Measurements from ENCODE around the gene TNIP1.

DNA sequence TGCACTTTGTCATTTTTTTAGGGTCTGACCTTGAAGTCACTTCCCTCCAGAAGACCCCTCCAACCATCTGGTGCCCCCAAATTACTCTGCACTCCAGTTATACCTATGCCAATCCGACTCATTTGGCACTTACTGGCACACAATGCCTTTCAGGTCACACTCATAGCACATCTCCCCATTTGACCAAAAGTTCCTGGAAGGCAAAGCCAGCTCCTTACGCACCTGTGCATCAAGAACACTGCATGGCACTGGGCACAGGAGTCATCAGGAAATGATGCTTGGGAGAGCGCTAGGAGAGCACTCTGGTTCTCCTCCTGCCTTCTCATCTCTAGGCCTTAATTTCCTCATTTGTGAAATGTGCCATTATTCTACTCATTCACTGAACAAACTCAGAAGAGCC is 2.9 kb downstream of the TNIP1 start:
- TF ChIP-seq, protein P1, sequence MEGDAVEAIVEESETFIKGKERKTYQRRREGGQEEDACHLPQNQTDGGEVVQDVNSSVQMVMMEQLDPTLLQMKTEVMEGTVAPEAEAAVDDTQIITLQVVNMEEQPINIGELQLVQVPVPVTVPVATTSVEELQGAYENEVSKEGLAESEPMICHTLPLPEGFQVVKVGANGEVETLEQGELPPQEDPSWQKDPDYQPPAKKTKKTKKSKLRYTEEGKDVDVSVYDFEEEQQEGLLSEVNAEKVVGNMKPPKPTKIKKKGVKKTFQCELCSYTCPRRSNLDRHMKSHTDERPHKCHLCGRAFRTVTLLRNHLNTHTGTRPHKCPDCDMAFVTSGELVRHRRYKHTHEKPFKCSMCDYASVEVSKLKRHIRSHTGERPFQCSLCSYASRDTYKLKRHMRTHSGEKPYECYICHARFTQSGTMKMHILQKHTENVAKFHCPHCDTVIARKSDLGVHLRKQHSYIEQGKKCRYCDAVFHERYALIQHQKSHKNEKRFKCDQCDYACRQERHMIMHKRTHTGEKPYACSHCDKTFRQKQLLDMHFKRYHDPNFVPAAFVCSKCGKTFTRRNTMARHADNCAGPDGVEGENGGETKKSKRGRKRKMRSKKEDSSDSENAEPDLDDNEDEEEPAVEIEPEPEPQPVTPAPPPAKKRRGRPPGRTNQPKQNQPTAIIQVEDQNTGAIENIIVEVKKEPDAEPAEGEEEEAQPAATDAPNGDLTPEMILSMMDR (IDR thresholded peaks at IDR 0.05), result no peak
- no peak for TF ChIP-seq POLR2A (IDR thresholded peaks at IDR 0.05)

All from adrenal gland (tissue), 5 donors.